Panc1 (cell line): ENCODE results near the gene NPB. TPM values are rescaled to one million over a fixed set of nuclear protein-coding genes. Genes with fewer than 3 reads are reported as not detected.

Experiments
- ATAC-seq: fragments of 200-7000 bp; cut with Tn5 transposase; 2 replicates; pipeline ENCODE4 v1.9.1; 2020; ENCODE audit warnings: mild to moderate bottlenecking, moderate library complexity
- BruUV-seq: library from RNA; stranded (reverse); fragments of 400-500 nt; replicated peaks from 2 replicates; lab custom pipeline; 2021; lab: Mats Ljungman, UMichigan
- CTCF ChIA-PET: fragments of 300-600 bp; sonication (Branson Sonifier 250); formaldehyde crosslinking; loops from one replicate; lab custom pipeline; 2022; ENCODE audit warnings: antibody characterized with exemption; lab: Charles Lee
- POLR2A ChIA-PET: fragments of 300-600 bp; sonication (Branson Sonifier 250); formaldehyde crosslinking; loops from one replicate; lab custom pipeline; 2022; ENCODE audit warnings: antibody characterized with exemption; lab: Charles Lee
- DNase-seq: peaks from one replicate; pipeline ENCODE4 v3.0.0-alpha.2; 2010; ENCODE audit warnings: low read depth, low spot score
- H3K27ac ChIP-seq: 2 replicates; pipeline ENCODE4 v1.5.1; 2011; ENCODE audit warnings: mild to moderate bottlenecking, low read length, inconsistent platforms
- H3K27me3 ChIP-seq: fragments of 200-500 bp; sonication (Bioruptor generic); 2 replicates; pipeline ENCODE4 v1.6.0; 2014; ENCODE audit warnings: low read length, inconsistent platforms; ENCODE audit not compliant: control insufficient read depth, insufficient read depth
- H3K36me3 ChIP-seq: fragments of 200-500 bp; sonication (Bioruptor generic); 2 replicates; pipeline ENCODE4 v1.5.1; 2014; ENCODE audit warnings: inconsistent platforms, mild to moderate bottlenecking, low read length, moderate library complexity; ENCODE audit not compliant: control insufficient read depth, insufficient read depth
- H3K4me1 ChIP-seq: 2 replicates; pipeline ENCODE4 v1.5.1; 2011; ENCODE audit warnings: inconsistent platforms, mild to moderate bottlenecking, low read length, moderate library complexity; ENCODE audit not compliant: control insufficient read depth, insufficient read depth
- H3K4me3 ChIP-seq, 2 experiments: 2 replicates each; pipeline ENCODE4 v1.5.1; 2011 to 2012; ENCODE audit warnings: low read depth in 2 of 2, low read length in 2 of 2, mild to moderate bottlenecking in 2 of 2, inconsistent platforms in 1 of 2, moderate library complexity in 1 of 2
- H3K9me3 ChIP-seq: fragments of 200-500 bp; sonication (Bioruptor generic); 2 replicates; pipeline ENCODE4 v1.5.1; 2014; ENCODE audit warnings: low read depth, mild to moderate bottlenecking, inconsistent platforms, low read length, moderate library complexity; ENCODE audit not compliant: control insufficient read depth, insufficient read depth
- POLR2AphosphoS5 ChIP-seq: IDR thresholded peaks from 2 replicates; pipeline ENCODE4 v1.6.1; 2012; ENCODE audit warnings: mild to moderate bottlenecking, low read depth, low read length, moderate library complexity
- SIN3A ChIP-seq: IDR thresholded peaks from 2 replicates; pipeline ENCODE4 v1.6.1; 2012; ENCODE audit warnings: low read depth, mild to moderate bottlenecking, low read length, moderate library complexity, borderline replicate concordance; ENCODE audit not compliant: insufficient read depth
- TCF7L2 ChIP-seq: IDR thresholded peaks from 2 replicates; pipeline ENCODE4 v1.6.1; 2011; ENCODE audit warnings: mild to moderate bottlenecking, low read depth, low read length, inconsistent platforms
- in situ Hi-C: cut with HindIII; loops from 2 replicates; pipeline ENCODE4 v1.10.0; 2016; ENCODE audit warnings: low sequenced_read_pairs, low pct_unique_long_range_greater_than_20kb
- intact Hi-C: fragments of 100-400 bp; cut with micrococcal nuclease; formaldehyde crosslinking; loops from one replicate; pipeline ENCODE4 v1.10.0; 2022; ENCODE audit not compliant: unreplicated experiment
- total RNA-seq: library from RNA; stranded (reverse); gene quantifications from one replicate; pipeline ENCODE4 v1.2.1, GENCODE V29; 2021; ENCODE audit not compliant: unreplicated experiment
- TF ChIP-seq, protein P1 (sequence below): fragments of 450-650 bp; IDR thresholded peaks from 2 replicates; pipeline ENCODE4 v1.5.1; 2017; ENCODE audit warnings: mild to moderate bottlenecking
- TF ChIP-seq, protein P2 (sequence below), 2 experiments: IDR thresholded peaks; 2 replicates each; pipeline ENCODE4 v1.6.1; 2011 to 2012; ENCODE audit warnings: low read depth in 2 of 2, control low read depth in 1 of 2, low read length in 1 of 2, mild to moderate bottlenecking in 1 of 2, moderate library complexity in 1 of 2; ENCODE audit not compliant: insufficient read depth in 1 of 2

Gene NPB
- total RNA-seq, 1 experiment from 2014 or later = 3.9 TPM

DNA sequence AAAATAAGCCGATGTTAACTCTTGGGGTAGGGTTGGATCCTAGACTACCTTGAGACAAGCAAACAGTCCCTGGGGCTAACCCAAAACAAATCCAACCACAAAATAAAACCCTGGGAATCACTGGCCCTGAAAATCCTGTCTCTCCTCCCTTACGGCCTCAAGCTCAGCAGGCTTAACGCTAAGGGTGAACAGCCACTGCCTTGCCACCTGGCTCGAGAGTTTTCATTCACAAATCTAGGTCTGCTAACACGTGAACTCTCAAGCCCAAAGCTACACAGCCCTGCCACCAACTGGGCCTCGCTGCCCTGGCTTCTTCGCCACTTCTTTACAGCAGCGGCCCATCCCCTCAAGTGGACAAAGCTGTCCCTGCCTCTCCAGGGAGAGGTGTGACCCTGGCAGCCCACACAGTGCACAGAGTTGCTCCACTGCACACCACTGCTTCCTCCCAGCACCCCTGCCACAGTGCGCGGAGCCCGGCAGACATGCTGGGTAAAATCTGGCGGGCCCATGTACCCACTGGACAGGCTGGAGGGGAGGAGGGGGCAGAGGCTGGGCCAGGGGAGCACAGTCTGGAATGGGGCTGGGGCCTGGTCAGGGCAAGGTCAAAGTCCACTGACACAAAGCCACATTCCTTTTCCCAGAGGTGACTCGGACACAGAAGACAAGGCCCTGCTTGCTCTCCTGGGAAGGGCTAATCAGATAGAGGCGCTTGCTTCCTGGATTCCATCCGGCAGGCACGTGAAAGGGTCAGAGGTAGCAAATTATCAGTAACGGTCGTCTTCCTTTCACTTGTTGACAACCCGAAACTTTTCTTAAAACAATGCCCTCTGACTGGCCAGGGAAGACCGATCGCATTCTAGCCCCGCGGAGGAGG, 8.2 kb downstream of the NPB start:
- CTCF ChIA-PET = no interaction called here
- TF ChIP-seq SIN3A (no peak), TCF7L2 (no peak), POLR2AphosphoS5 (no peak)
- TF ChIP-seq, protein P1, sequence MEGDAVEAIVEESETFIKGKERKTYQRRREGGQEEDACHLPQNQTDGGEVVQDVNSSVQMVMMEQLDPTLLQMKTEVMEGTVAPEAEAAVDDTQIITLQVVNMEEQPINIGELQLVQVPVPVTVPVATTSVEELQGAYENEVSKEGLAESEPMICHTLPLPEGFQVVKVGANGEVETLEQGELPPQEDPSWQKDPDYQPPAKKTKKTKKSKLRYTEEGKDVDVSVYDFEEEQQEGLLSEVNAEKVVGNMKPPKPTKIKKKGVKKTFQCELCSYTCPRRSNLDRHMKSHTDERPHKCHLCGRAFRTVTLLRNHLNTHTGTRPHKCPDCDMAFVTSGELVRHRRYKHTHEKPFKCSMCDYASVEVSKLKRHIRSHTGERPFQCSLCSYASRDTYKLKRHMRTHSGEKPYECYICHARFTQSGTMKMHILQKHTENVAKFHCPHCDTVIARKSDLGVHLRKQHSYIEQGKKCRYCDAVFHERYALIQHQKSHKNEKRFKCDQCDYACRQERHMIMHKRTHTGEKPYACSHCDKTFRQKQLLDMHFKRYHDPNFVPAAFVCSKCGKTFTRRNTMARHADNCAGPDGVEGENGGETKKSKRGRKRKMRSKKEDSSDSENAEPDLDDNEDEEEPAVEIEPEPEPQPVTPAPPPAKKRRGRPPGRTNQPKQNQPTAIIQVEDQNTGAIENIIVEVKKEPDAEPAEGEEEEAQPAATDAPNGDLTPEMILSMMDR = no peak
- TF ChIP-seq, protein P2, sequence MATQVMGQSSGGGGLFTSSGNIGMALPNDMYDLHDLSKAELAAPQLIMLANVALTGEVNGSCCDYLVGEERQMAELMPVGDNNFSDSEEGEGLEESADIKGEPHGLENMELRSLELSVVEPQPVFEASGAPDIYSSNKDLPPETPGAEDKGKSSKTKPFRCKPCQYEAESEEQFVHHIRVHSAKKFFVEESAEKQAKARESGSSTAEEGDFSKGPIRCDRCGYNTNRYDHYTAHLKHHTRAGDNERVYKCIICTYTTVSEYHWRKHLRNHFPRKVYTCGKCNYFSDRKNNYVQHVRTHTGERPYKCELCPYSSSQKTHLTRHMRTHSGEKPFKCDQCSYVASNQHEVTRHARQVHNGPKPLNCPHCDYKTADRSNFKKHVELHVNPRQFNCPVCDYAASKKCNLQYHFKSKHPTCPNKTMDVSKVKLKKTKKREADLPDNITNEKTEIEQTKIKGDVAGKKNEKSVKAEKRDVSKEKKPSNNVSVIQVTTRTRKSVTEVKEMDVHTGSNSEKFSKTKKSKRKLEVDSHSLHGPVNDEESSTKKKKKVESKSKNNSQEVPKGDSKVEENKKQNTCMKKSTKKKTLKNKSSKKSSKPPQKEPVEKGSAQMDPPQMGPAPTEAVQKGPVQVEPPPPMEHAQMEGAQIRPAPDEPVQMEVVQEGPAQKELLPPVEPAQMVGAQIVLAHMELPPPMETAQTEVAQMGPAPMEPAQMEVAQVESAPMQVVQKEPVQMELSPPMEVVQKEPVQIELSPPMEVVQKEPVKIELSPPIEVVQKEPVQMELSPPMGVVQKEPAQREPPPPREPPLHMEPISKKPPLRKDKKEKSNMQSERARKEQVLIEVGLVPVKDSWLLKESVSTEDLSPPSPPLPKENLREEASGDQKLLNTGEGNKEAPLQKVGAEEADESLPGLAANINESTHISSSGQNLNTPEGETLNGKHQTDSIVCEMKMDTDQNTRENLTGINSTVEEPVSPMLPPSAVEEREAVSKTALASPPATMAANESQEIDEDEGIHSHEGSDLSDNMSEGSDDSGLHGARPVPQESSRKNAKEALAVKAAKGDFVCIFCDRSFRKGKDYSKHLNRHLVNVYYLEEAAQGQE (IDR thresholded peaks at IDR 0.05; ENCODE audit: insufficient read depth in 1 of 2, low read depth in 2 of 2, low read length in 1 of 2) = no peak
- Histone ChIP-seq H3K27ac (peak overlapping the region; percentile 91), H3K4me1 (peaks cover 21% of the 10 kb centered on the region), H3K27me3 (no peaks in the 10 kb centered on the region), H3K36me3 (peaks cover 4% of the 10 kb centered on the region), H3K4me3 (peak overlapping the region; percentile 76 to 95), H3K9me3 (no peaks in the 10 kb centered on the region)
- in situ Hi-C loops (no loop called here), intact Hi-C loops (no loop called here)
- POLR2A ChIA-PET = interaction anchor here (0.6 kb wide), 2 partner anchors 16 to 18 kb away, joined by 5 to 6 read pairs; no protein-coding TSS in a partner anchor
- DNase-seq (no peak), ATAC-seq (peak; percentile 3)
- no TSS peak for BruUV-seq

DNA sequence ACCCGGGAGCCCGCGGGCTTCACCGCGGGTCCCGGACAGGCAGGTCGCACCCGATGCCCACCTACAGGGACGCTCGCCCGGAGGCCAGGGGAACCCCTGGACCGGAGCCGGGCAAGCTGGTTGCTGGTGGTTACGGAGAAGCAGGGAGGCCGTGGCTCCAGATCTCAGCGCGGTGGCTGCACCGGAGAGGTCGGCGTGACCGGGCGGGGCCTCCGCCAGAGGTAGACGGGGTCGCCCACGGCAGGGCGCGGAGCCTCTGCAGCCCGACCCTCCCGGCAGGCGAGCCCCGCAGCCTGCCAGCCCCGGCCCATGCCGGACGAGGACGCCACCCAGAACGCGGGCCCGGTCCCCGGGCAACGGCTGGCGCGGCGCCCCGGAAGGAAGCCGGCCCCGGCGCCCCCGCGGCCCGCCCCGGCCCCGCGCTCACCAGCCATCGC, 8.8 kb downstream of the NPB start:
- peak overlapping the region; percentile 91 for H3K27ac ChIP-seq
- in situ Hi-C loops = no loop called here
- no peaks in the 10 kb centered on the region for H3K27me3 ChIP-seq
- intact Hi-C loops = no loop called here
- no peaks in the 10 kb centered on the region for H3K9me3 ChIP-seq
- DNase-seq (no peak), ATAC-seq (peak; percentile 39)
- peaks cover 4% of the 10 kb centered on the region for H3K36me3 ChIP-seq
- TF ChIP-seq TCF7L2 = no peak
- TF ChIP-seq, protein P1 = no peak
- TF ChIP-seq, protein P2 (IDR thresholded peaks at IDR 0.05; ENCODE audit: insufficient read depth in 1 of 2, low read depth in 2 of 2, low read length in 1 of 2) = no peak
- TF ChIP-seq POLR2AphosphoS5 = no peak
- 0 out of 2 replicates have a peak, but pooled peaks have one; percentile 86 for TF ChIP-seq SIN3A
- ChIA-PET CTCF (no interaction called here), POLR2A (no interaction called here)
- peak overlapping the region; percentile 76 to 95 for H3K4me3 ChIP-seq
- BruUV-seq = no TSS peak
- peaks cover 21% of the 10 kb centered on the region for H3K4me1 ChIP-seq
